H1 (cell line): ENCODE results near the gene PIGK. TPM values are rescaled to one million over a fixed set of nuclear protein-coding genes. Genes with fewer than 3 reads are reported as not detected.

Source experiments
- HDAC2 ChIP-seq, 2 experiments: fragments of 300-600 bp in 1 of 2; sonication (generic) in 1 of 2; IDR thresholded peaks; 2 replicates each; pipeline ENCODE4 v1.6.1; 2011 to 2012; ENCODE audit warnings: low read depth in 2 of 2, low read length in 2 of 2, mild to moderate bottlenecking in 2 of 2, moderate library complexity in 2 of 2, borderline replicate concordance in 1 of 2, inconsistent platforms in 1 of 2
- KDM1A ChIP-seq: fragments of 200-600, 300-600 bp; sonication (generic); IDR thresholded peaks from 2 replicates; pipeline ENCODE4 v1.7.1; 2016; ENCODE audit warnings: mild to moderate bottlenecking, low read length, borderline replicate concordance
- PHF8 ChIP-seq: fragments of 200-600 bp; sonication (generic); conservative IDR thresholded peaks from 2 replicates; pipeline ENCODE4 v1.7.1; 2012; ENCODE audit warnings: low read depth, mild to moderate bottlenecking, inconsistent platforms, low read length, moderate library complexity
- POLR2AphosphoS5 ChIP-seq: IDR thresholded peaks from 2 replicates; pipeline ENCODE4 v1.6.1; 2011; ENCODE audit warnings: low read depth, low read length
- SIRT6 ChIP-seq: IDR thresholded peaks from one replicate; pipeline ENCODE4 v1.7.1; 2012; ENCODE audit warnings: low read length, inconsistent platforms
- TAF1 ChIP-seq: IDR thresholded peaks from 2 replicates; pipeline ENCODE4 v1.6.1; 2011; ENCODE audit warnings: mild to moderate bottlenecking, low read depth, low read length
- TAF7 ChIP-seq: optimal IDR thresholded peaks from 2 replicates; pipeline ENCODE3; 2011; ENCODE audit warnings: low read depth, mild to moderate bottlenecking, inconsistent platforms, low read length, moderate library complexity, borderline replicate concordance
- TBP ChIP-seq: IDR thresholded peaks from 2 replicates; pipeline ENCODE4 v1.6.1; 2011; ENCODE audit warnings: low read depth, low read length, improper control_type of control experiment
- polyA plus RNA-seq, 7 experiments: library from polyadenylated mRNA; depleted of rRNA in 3 of 7; stranded (reverse) in 5 of 7; unstranded in 2 of 7; fragments of >200 nt in 5 of 7; fragments of 200-250 nt in 2 of 7; gene quantifications; 1 replicate in 5 of 7; 2 replicates in 1 of 7; 4 replicates in 1 of 7; pipeline versions ENCODE4 v1.2.1 to v1.2.3, GENCODE V29; 2011 to 2013; ENCODE audit warnings: missing spikeins in 2 of 7, mixed read lengths in 2 of 7
- total RNA-seq: library from RNA; stranded (reverse); fragmentation: NEBNext Ultra II Directional; extraction: Animal tissue kit (Norgen Biotek cat#: 25700); gene quantifications from 2 replicates; pipeline ENCODE4 v1.2.1, GENCODE V29; 2021
- TF ChIP-seq, protein P1 (sequence below): IDR thresholded peaks from 2 replicates; pipeline ENCODE4 v1.6.1; 2012; ENCODE audit warnings: inconsistent platforms
- TF ChIP-seq, protein P2 (sequence below): IDR thresholded peaks from 2 replicates; pipeline ENCODE4 v1.6.1; 2011; ENCODE audit warnings: low read depth, mild to moderate bottlenecking, low read length; ENCODE audit not compliant: insufficient read depth

PIGK gene
- total and polyA plus RNA-seq, 2 of the 8 experiments (the other 6 are each of a cell fraction or from before 2014, with no cell fraction given) = 5.6 to 23.2 TPM

DNA sequence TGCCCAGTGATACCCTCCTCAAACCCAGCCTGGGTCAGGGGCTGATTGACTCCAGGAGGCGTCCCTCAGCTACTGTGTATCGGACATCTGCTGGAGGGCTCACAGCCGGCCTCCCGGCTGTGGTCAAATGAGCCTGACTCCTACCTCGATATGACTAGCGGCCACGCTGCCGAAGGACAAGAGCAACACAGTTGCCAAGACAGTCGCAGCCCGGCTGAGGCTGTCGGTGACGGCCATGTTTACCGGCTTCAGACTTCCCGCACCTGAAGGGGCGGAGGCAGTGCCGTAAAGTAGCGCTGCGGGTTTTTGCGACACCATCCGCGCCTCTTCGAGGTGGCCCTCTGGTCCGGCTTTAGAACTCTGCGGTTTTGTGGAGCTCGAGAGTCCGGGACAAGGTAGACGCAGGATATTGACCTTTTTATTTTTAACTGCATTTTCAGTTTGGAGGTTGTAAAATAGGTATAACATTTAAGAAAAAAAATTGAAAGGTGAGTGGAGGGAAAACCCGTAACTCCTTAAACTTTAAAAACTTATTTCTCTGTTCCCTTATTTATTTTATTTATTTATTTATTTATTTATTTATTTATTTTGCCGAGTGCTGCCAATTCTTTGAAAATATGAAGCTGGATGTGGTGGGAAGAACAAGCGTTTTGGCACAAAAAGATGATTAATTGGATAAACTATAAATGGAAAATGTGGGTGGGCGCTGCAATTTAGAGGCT, at the start of gene PIGK (continued):
- TF ChIP-seq TAF1 (peak; percentile 92), KDM1A (no peak), TAF7 (no peak), HDAC2 (IDR thresholded peaks at IDR 0.05; ENCODE audit: borderline replicate concordance in 1 of 2, low read depth in 2 of 2, low read length in 2 of 2) (peak in 1 of 2 experiments; percentile 77; a peak in 1 of 4 replicates), TBP (peak; percentile 90), POLR2AphosphoS5 (peak; percentile 69), SIRT6 (no peak), PHF8 (peak; percentile 74)
- TF ChIP-seq, protein P1, sequence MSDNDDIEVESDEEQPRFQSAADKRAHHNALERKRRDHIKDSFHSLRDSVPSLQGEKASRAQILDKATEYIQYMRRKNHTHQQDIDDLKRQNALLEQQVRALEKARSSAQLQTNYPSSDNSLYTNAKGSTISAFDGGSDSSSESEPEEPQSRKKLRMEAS = peak; percentile 39; the same call in 1 of the 2 replicates
- TF ChIP-seq, protein P2, sequence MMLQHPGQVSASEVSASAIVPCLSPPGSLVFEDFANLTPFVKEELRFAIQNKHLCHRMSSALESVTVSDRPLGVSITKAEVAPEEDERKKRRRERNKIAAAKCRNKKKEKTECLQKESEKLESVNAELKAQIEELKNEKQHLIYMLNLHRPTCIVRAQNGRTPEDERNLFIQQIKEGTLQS = peak; percentile 79
